ENCODE data around the gene FNDC3B.
A peak's percentile ranks its signal among the peaks of the same experiment; 100 is the strongest.

Gene FNDC3B

DNA sequence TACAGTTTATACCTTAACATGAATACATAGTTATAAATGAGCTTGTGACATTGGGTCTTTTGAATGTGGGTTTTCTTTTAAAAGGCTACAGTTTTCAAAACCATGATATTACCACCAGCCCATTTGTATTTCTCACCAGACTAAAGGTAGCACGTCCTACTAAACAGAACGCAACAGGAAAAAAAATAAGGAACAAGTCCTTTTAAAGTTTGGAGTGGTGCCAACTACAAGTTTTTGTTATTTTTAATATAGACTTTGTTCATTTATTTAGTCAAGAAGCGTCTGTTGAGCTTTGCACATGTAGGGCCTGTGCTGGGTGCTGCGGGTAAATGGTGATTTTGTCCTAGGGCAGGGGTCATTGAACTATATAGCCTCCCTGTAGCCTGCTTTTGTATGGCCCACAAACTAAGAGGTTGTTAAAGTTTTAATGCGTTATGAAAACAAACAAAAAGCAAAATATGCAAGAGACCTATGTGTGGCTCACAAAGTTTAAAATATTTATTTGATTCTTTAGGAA, 244.5 kb downstream of the FNDC3B start:
- no peak for DNase-seq (ENCODE audit: low read depth, low spot score)

DNA sequence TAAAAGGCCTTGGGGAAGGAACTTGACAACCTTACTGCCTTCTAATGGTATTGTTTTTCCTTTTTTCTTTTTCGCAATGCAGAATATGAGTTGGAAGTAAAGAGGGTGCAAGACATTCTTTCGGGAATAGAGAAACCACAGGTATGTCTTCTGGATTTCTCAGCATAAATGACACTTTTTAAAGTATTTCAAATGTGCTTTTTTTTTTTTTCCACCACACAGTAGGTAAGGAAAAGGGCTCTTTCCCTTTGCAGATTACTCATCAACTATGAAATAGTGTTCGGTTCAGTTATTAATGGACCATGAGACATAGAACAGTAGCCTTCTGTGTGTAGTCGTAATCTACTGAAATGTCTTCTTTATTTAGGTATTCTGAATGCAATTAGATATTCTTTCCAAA, 246.5 kb downstream of the FNDC3B start:
- no peak for DNase-seq (ENCODE audit: low read depth, low spot score)

DNA sequence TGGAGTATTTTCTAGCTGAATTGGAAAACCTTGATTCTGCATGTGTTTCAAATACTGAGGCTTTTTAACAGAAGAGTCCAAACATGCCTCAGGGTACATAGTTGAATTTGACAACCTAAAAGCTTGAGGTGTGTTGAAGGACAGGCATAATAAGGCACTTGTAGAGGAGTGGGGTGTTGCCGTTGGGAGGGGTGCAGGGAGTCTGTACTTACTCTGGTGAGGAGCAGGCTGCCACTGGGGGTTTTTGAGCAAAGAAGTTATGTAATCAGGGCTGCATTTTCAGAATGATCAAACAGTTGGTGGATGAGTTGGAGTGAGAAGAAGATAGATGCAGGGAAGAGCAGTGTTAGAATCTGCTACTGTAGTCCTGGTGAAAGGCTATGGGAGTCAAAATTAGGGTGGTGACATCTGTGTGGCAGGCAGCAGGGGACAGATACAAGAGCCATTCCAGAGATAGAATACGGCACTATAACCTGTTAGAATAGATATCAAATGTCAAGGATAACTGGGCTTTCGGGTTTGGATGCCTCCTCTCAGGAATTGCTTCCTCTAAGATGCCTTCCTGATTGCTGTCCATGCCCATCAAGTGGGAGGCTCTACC, 247.3 kb downstream of the FNDC3B start:
- no peak for DNase-seq (ENCODE audit: low read depth, low spot score)

DNA sequence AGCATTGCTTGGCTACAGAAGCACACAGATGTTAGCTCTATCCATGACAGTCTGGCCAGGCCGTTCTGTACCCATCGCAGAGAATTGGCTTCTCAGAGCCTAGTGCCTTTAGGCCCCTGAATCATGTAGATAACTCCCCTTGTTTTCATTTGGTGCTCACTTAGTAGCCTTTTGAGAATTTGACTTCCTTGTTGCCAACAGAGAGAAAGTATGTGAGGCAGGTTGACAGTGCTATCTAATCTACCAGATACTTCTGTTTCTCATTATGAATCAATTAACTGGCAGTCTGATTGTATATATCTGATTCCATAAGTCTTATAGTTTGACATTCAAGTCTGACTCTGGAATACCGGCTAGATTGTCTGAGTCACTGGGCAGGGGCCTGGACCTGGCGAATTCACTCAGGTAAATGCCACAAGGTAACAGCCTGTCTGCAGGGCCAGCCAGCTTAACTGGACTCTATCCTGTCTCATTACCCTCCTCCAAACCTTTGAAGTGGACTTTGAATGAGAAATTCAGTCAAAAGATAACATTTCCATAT, 248.6 kb downstream of the FNDC3B start:
- no peak for DNase-seq (ENCODE audit: low read depth, low spot score)

DNA sequence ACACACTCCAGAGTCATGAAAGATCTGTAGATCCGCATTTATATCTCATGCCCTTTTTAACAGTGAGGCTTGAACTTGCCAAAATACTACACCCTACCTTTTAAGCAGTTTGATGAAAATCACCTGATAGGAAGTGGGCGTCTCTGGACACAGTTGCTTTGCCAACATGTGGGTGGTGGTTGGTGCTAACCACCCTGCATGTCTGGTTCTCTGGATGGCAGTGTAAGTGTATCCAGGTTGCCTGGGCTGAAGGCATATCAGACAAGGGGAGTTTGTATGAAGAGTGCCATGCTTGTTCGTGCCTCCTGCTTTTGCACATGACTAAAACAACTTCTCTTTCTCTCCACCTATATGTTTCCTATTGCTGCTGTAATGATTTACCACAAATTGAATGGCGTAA, 249.3 kb downstream of the FNDC3B start:
- no peak for DNase-seq (ENCODE audit: low read depth, low spot score)

DNA sequence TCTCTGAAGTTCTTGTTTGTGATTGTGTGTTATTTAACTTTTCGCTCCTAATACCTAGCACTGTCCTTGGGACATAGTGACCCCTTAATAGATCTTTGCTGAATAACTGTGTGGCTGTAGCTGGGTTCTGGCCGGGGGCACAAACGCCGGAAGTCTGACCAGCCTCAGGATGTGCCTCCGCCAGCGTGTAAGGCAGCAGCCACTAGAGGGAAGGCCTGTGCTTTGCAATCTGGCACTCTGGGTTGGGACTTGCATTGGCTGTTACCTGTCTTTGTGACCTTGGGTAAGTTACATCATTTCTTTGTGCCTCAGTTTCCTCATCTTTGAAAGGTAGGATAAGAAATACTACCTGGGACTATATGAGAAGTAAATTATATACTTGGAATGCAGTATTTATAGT, 250.2 kb downstream of the FNDC3B start:
- DNase-seq (ENCODE audit: low read depth, low spot score): peak; percentile 22

DNA sequence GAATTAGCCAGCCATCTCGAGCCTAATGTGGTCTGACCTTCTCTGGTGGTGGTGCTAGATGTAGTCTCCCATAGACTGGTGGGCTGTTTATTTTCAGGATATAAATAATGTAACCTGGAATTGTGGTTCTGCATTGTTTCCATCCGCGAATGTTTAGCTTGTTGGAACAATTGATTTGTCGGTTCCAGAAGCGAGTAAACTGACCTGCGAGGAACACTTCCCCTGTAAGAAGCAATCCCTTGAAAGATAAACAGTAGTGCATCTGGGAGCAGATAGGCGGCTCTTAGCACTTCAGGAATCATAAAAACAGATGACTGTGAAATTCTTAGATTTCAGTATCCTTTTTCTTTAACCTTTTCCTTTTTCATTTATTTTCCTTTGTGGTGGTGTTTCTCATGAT, 251.1 kb downstream of the FNDC3B start:
- DNase-seq (ENCODE audit: low read depth, low spot score): no peak

DNA sequence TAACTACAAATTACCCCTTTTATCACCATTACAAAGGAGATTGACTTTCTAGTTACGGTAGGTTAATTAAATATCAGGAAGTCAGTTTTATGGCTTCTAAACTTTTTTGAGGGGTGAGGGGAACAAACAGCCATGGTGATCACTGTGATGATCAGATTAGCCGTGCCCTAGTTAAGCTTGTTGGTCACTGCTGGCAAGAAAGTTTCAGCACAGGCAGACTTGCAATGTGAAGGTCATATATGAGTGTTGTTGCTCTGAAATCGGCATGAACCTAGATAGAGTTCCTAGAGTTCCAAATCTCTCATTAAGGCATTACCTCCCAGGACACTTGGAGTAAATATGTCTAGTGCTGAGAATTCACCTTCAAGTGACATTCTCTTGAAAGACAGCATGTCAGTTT, 252.3 kb downstream of the FNDC3B start:
- no peak for DNase-seq (ENCODE audit: low read depth, low spot score)

DNA sequence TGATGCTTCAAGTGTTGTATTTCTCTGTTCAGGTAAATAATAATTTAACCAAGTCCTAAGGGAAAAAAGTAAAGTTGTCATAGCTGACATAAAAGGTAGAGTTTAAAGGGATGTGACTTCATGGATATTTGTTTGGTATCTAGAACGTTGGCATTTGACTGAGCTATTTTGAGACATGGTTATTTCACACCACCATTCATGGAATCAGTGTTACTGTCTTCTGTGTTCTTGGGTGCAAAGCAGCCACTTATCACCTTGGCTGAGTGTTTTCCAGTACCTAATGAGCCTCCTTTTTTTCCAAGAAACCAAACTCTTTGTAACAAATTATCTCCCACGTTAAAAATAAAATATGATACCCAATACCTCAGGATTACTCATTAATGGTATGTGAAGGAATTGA, 253.0 kb downstream of the FNDC3B start:
- DNase-seq (ENCODE audit: low read depth, low spot score): no peak

DNA sequence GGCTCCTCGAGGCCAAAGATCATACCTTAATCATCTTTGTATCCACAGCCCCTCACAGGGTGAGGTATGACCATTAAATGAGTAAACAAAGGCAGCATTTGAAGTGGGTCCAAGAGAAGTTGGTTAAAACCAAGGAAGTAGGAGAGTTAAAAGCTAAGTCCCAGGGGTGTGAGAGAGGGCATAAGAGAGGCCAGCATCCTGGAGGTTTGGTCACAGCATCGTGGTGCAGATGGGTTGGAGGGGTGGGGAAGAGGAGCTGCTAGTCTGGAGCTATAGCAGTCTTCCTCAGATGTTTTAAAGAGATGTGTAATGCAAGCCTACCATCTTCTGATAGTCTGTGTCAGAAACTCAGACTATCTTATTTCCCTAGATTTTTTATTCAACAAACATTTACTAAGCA, 253.7 kb downstream of the FNDC3B start:
- DNase-seq (ENCODE audit: low read depth, low spot score): no peak

DNA sequence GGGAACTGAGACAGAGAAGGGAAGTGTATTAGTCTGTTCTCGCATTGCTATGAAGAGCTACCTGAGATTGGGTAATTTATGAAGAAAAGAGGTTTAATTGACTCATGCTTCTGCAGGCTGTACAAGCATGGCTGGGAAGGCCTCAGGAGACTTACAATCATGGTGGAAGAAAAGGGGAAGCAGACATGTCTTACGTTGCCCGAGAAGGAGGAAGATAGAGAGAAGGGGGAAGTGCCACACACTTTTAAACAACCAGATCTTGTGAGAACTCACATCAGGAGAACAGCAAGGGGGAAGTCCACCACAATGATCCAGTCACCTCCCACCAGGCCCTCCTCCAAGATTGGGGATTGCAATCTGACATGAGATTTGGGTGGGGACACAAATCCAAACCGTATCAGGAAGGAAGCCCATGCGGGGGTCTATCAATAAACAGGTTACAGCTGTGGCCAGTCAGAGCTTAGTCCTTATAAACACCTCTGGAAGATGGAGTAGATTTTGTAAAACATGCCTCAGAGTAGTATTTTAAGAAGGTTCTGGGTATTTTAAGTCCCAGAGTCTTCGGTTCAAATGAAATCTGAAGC, 254.9 kb downstream of the FNDC3B start:
- no peak for DNase-seq (ENCODE audit: low read depth, low spot score)

DNA sequence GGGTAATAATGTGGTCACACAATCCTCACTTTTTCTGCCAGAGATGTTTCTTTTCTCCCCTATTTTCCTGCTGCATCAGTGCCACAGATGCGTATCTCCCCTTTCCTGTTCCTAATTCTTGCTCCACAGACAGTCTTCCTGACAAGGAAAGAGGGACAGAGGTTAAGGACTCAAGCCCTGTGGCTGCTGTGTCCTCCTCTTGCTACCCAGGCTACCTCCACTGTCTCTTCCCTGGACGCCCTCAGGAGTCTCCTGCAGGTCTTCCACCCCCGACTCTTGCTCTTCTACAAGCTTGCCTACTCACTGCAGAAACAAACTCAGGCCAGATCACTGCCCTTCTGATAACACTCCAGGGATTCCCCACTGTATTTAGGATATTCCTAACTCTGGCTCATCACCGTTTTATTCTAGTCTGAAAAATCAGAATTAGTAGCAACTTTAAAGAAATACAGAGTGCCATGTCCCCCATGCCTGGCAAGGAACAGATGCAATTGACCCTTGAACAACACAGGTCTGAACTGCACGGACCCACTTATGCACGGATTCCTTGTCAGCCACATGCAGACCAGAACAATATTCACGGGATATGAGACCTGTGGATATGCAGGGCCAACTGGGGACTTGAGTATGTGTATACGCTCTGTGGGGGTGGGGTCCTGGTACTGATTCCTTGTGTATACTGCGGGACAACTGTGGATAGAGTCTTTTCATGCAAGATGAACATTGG, 257.0 kb downstream of the FNDC3B start:
- no peak for DNase-seq (ENCODE audit: low read depth, low spot score)

DNA sequence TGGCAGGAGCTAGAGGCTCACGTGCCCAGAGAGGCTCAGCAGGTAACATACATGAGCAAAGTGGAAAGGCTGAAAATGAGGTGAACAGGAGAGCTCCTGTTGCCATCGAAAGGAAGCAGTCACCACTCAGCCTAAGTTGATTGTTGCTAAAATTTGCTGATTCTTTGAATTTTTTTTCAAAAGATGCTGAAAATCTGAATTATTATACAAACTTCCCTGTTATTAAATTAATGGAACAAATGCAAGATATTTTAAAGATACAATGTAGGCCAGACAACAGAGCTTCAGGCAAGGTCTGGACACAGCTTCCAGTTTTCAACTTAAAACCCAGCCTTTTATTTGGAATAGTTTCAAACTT, 257.6 kb downstream of the FNDC3B start:
- no peak for DNase-seq (ENCODE audit: low read depth, low spot score)

DNA sequence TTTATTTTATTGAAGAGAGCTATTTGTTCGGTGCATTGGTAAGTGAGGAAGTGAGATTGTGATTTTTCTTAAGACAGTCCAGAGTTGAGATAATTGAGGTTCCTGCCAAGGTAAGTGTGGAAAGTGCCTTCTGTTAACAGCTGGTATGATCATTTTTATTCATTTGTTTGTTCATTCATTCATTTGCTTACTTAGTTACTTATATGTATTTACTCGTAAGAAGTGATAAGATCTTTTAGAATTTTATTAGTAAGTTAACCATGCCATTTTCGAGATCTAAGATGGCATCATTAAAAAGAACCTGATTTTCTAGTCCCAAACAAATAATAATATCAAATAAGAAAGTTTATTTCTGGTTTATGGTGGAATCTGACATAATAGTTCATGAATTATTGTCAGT, 258.9 kb downstream of the FNDC3B start:
- DNase-seq (ENCODE audit: low read depth, low spot score): no peak

DNA sequence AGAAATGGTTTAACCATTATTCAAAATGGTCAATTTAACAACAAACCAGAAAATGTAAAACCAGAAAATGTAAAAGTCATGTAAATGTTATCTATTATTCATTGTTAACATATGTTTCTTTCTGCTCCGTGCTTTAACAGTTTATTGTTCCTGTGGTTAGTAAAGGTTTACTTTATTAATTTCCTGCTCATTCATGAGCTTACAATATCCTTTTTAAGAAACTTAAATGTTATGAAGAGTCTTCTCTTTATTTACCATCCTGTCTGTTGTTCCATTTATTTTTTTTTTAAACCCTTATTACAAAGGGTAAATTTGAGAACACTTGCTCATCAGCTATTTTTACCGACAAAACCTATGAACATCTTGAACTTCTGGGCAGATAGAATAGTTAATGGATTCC, 260.8 kb downstream of the FNDC3B start:
- no peak for DNase-seq (ENCODE audit: low read depth, low spot score)

DNA sequence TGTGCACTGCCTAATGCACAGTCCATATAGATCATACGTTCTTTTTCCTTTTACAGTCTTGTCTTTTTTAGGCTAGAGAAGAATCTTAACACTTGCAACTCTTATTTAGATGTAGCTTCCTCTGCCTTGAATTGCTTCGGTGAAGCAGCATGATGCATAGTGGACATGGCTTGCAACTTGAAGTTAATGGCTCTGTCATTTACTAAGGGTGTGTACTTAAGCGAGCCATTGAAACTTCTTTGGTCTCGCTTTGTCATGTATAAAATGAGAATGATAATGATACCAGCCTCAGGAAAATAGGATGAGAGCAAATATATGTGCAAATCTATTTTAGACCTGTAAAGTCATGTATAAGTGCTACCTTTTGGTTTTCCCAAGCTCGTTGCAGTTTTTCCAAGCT, 261.5 kb downstream of the FNDC3B start:
- no peak for DNase-seq (ENCODE audit: low read depth, low spot score)

DNA sequence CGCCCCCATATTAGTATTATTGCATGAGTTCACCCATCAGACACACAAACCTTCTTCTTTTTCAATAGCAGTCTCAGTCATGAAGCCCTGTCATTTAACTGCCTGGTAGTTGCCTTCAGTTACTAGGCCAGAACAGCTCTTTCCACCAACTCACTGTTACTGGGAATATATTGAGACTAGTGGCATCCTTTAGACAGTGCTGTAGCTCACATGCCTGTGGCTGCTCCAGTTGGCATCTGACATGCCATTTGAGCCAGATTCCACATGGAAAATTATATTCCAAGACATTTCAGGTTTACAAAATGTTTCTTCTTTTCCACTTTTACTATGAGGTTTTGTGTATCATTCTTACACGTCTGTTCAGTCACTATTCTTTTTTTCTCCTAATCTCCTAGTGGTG, 262.8 kb downstream of the FNDC3B start:
- no peak for DNase-seq (ENCODE audit: low read depth, low spot score)

DNA sequence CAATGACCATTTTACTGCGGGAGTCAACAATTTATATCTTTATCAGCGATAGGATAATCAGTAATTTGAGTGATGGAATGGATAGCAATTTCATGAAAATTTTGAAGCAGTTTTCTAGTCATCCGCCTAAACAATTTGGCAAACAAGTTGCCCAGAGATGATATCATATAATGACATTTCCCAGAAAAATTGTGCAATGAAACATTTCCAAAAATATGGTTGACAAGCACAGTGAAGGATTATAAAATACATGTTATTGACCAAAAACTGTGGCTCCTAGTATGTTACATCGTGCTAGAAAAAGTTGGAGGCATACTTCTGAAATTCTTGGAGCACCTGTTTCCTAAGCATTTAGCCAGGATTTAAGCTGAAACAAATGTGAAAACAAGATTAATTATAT, 263.8 kb downstream of the FNDC3B start:
- no peak for DNase-seq (ENCODE audit: low read depth, low spot score)

DNA sequence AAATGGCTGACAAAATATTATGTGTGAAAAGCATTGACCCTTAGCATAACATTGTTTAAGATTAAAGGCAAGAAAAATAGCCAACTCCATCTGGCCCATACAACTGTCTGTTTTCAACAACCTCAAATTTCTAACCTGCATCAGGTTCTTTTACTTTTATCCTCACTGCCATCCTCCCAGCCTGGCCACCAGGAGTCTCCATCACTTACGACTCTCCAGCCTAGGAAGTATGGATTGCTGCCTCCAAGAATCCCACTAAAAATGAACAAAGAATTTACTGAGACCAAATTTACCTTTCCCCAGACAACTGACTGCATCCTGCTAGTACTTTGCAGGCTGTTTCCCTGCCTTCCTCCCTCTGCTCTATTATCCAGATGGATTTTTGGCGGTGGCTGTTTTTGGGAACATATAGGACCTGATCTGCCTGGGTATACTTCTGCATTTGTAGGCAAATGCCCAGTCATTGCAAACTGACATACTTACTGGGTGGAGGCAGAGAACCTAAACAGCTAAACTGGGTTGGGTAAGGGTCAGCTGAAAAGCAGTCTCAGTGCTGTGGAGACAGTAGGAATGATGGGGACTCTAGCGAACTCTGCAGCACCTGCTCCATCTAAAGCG, 264.7 kb downstream of the FNDC3B start:
- no peak for DNase-seq (ENCODE audit: low read depth, low spot score)

DNA sequence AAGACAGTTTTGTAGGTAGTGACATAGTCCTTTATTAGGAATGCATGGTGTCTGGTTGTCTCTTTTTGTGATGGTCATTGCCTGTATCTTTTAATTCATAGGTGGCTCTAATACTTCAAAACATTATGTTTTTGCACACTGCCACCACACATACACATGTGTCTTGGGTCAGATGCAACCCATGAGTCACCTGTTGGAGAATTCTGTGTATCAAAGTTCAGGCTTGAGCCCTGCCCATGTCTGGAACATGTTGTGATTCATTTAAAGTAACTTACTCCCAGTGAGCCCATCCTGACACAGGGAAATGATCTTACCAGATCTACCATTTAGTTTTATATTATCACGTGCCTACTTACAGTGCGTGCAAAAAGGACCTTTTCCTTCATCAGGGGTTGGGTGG, 266.2 kb downstream of the FNDC3B start:
- DNase-seq (ENCODE audit: low read depth, low spot score): no peak

DNA sequence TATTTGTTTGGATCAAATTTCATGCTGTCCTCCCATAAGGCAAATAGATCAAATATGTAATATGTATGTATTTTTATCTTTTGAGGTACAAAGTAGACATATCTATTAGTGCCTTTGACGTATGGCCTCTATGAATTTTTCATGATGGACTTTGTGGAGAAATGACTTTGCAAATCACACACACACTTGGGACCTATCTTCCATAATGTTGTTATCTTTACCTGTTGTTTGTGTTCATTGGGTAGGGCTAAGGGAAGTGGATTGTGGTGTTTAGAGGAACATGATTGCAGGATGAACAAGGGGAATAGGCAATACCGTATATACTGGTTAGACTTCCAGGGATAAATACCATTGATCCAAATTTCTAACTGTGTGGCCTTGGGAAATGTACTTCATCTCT, 266.6 kb downstream of the FNDC3B start:
- DNase-seq (ENCODE audit: low read depth, low spot score): no peak

DNA sequence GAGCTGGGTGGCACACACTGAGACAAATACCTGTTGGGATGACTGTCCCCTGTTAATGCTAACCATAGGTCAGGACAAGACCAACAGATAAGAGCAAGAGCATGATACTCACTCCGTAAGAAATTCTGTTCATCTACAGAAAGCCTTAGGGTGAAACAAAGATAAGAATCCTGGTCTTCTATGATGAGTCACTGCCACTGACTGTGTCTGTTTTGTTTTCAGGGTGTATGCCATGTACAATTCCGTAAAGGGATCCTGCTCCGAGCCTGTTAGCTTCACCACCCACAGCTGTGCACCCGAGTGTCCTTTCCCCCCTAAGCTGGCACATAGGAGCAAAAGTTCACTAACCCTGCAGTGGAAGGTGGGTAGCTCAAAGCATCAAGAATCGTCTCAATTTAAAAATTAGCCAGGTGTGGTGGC, 267.8 kb downstream of the FNDC3B start:
- peak; percentile 10 for DNase-seq (ENCODE audit: low read depth, low spot score)

DNA sequence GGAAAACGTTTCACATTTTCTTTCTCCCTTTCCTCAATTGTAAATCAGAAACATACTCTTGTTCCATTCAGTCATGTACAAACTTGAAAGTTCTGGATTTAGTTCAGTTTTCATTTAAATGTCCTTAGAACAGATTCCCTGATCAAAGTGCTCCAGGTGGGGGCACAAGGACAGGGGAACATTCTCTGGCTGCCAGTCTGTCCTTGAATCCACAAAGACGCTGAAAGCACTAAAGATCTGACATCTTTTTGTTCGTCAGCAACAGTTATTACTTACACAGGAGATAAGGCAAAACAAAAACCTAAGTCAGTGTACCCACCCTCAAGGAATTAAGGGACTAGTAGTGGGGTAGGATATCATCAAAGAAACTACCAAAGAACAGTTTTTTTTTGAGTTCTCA, 269.7 kb downstream of the FNDC3B start:
- DNase-seq (ENCODE audit: low read depth, low spot score): no peak

All from ELF-1 (cell line).